H1 (cell line): Measurements from ENCODE around the gene EIF3J. TPM values are rescaled to one million over a fixed set of nuclear protein-coding genes. Genes with fewer than 3 reads are reported as not detected.

Experiments
- CTCF ChIA-PET: fragments of 300-600 bp; sonication (Branson Sonifier 250); formaldehyde crosslinking; loops from one replicate; lab custom pipeline; 2021; ENCODE audit not compliant: partially characterized antibody; lab: Charles Lee
- POLR2A ChIA-PET: fragments of 300-600 bp; sonication (Branson Sonifier 250); formaldehyde crosslinking; loops from one replicate; lab custom pipeline; 2021; ENCODE audit warnings: inconsistent platforms; ENCODE audit not compliant: partially characterized antibody; lab: Charles Lee
- DNase-seq, 2 experiments: peaks; one replicate each; pipeline versions ENCODE4 v3.0.0 to v3.0.0-alpha.2; 2010 to 2022; ENCODE audit warnings: low spot score in 2 of 2, low read depth in 1 of 2, mixed read lengths in 1 of 2
- FAIRE-seq: peaks from 2 replicates; lab custom pipeline; 2011; peaks lifted over from hg19 to GRCh38; lab: Jason Lieb, UNC
- H2AFZ ChIP-seq: 2 replicates; pipeline ENCODE4 v1.8.1; 2012; ENCODE audit warnings: low read length, inconsistent platforms
- H2AK5ac ChIP-seq: 2 replicates; pipeline ENCODE4 v1.6.1; 2013; ENCODE audit warnings: low read depth, low read length
- H2BK120ac ChIP-seq: replicated peaks from 2 replicates; pipeline ENCODE3; 2013; ENCODE audit warnings: low read depth, low read length, inconsistent platforms
- H2BK12ac ChIP-seq: 2 replicates; pipeline ENCODE4 v1.6.1; 2013; ENCODE audit warnings: low read depth, low read length
- H2BK15ac ChIP-seq: 2 replicates; pipeline ENCODE4 v1.6.1; 2013; ENCODE audit warnings: low read length
- H2BK20ac ChIP-seq: 2 replicates; pipeline ENCODE4 v1.6.1; 2013; ENCODE audit warnings: low read length
- H2BK5ac ChIP-seq: 2 replicates; pipeline ENCODE4 v1.6.1; 2013; ENCODE audit warnings: low read depth, low read length
- H3K14ac ChIP-seq: 2 replicates; pipeline ENCODE4 v1.6.1; 2013; ENCODE audit warnings: inconsistent platforms; ENCODE audit not compliant: insufficient read length
- H3K18ac ChIP-seq: 2 replicates; pipeline ENCODE4 v1.6.1; 2013; ENCODE audit warnings: low read length; ENCODE audit errors: extremely low read depth
- H3K23ac ChIP-seq: 2 replicates; pipeline ENCODE4 v1.6.1; 2013; ENCODE audit warnings: inconsistent platforms; ENCODE audit not compliant: insufficient read length
- H3K23me2 ChIP-seq: 2 replicates; pipeline ENCODE4 v1.6.1; 2013; ENCODE audit warnings: low read depth, low read length
- H3K27ac ChIP-seq: 2 replicates; pipeline ENCODE4 v1.6.1; 2011; ENCODE audit warnings: low read depth, low read length, inconsistent platforms
- H3K27me3 ChIP-seq, 4 experiments: replicated peaks in 1 of 4; 1 replicate in 1 of 4; 2 replicates in 3 of 4; pipeline versions ENCODE4 v1.6.1 to v1.8.1; 2011 to 2013; ENCODE audit warnings: low read length in 3 of 4, mild to moderate bottlenecking in 3 of 4, inconsistent platforms in 2 of 4, mixed read lengths in 2 of 4, moderate library complexity in 1 of 4; ENCODE audit not compliant: control insufficient read depth in 3 of 4, insufficient read depth in 3 of 4; ENCODE audit errors: extremely low read depth in 1 of 4
- H3K36me3 ChIP-seq, 4 experiments: 2 replicates each; pipeline versions ENCODE4 v1.6.1 to v1.8.1; 2011 to 2013; ENCODE audit warnings: mild to moderate bottlenecking in 4 of 4, low read length in 3 of 4, moderate library complexity in 2 of 4, control low read depth in 1 of 4, inconsistent platforms in 1 of 4; ENCODE audit not compliant: insufficient read depth in 4 of 4, control insufficient read depth in 2 of 4
- H3K4ac ChIP-seq: replicated peaks from 2 replicates; pipeline ENCODE3; 2013; ENCODE audit warnings: low read length, low read depth, mixed read lengths, inconsistent platforms; ENCODE audit not compliant: insufficient read length
- H3K4me1 ChIP-seq, 4 experiments: replicated peaks in 1 of 4; 1 replicate in 1 of 4; 2 replicates in 3 of 4; pipeline versions ENCODE4 v1.6.1 to v1.8.1; 2011 to 2013; ENCODE audit warnings: low read length in 3 of 4, inconsistent platforms in 2 of 4, mixed read lengths in 1 of 4; ENCODE audit not compliant: insufficient read depth in 4 of 4, control insufficient read depth in 3 of 4
- H3K4me2 ChIP-seq, 2 experiments: 2 replicates each; pipeline versions ENCODE4 v1.6.1 to v1.8.1; 2011 to 2013; ENCODE audit warnings: low read depth in 2 of 2, low read length in 2 of 2, control low read depth in 1 of 2, inconsistent platforms in 1 of 2, mild to moderate bottlenecking in 1 of 2; ENCODE audit not compliant: insufficient read depth in 1 of 2
- H3K4me3 ChIP-seq, 4 experiments: fragments of 200-600, 300-600 bp in 1 of 4; sonication (generic), shearing (Covaris generic), sonication (Bioruptor Twin) in 1 of 4; 2 replicates each; pipeline versions ENCODE4 v1.5.1 to v1.8.1; 2011 to 2016; ENCODE audit warnings: low read length in 4 of 4, low read depth in 3 of 4, control low read depth in 2 of 4, inconsistent platforms in 2 of 4, mild to moderate bottlenecking in 2 of 4, mixed read lengths in 1 of 4, moderate library complexity in 1 of 4; ENCODE audit not compliant: insufficient read depth in 2 of 4; ENCODE audit errors: extremely low read depth in 1 of 4
- H3K56ac ChIP-seq: replicated peaks from 2 replicates; pipeline ENCODE3; 2013; ENCODE audit warnings: low read depth, mild to moderate bottlenecking, mixed read lengths, low read length, inconsistent platforms; ENCODE audit not compliant: insufficient read length
- H3K79me1 ChIP-seq: 2 replicates; pipeline ENCODE4 v1.6.1; 2013; ENCODE audit warnings: low read depth, low read length, control low read depth
- H3K79me2 ChIP-seq, 2 experiments: 2 replicates each; pipeline versions ENCODE4 v1.6.1 to v1.8.1; 2012 to 2013; ENCODE audit warnings: low read length in 2 of 2, mild to moderate bottlenecking in 2 of 2, inconsistent platforms in 1 of 2; ENCODE audit not compliant: insufficient read depth in 2 of 2, control insufficient read depth in 1 of 2
- H3K9ac ChIP-seq, 4 experiments: replicated peaks in 1 of 4; 1 replicate in 1 of 4; 2 replicates in 3 of 4; pipeline versions ENCODE4 v1.6.1 to v1.8.1; 2011 to 2013; ENCODE audit warnings: low read depth in 3 of 4, low read length in 3 of 4, control low read depth in 2 of 4, mild to moderate bottlenecking in 2 of 4, moderate library complexity in 2 of 4, inconsistent platforms in 1 of 4; ENCODE audit errors: extremely low read depth in 1 of 4
- H3K9me3 ChIP-seq, 2 experiments: 2 replicates each; pipeline versions ENCODE4 v1.6.1 to v1.8.1; 2012 to 2013; ENCODE audit warnings: mild to moderate bottlenecking in 2 of 2, moderate library complexity in 2 of 2, control low read depth in 1 of 2, inconsistent platforms in 1 of 2, low read depth in 1 of 2, low read length in 1 of 2, mixed read lengths in 1 of 2; ENCODE audit not compliant: insufficient read depth in 2 of 2
- H4K20me1 ChIP-seq, 2 experiments: replicated peaks in 1 of 2; 2 replicates each; pipeline versions ENCODE3 to v1.8.1; 2011 to 2013; ENCODE audit warnings: inconsistent platforms in 2 of 2, low read length in 2 of 2, mild to moderate bottlenecking in 1 of 2; ENCODE audit not compliant: insufficient read depth in 2 of 2, control insufficient read depth in 1 of 2
- H4K5ac ChIP-seq: 2 replicates; pipeline ENCODE4 v1.6.1; 2013; ENCODE audit warnings: low read length, low read depth, mixed read lengths, inconsistent platforms; ENCODE audit not compliant: insufficient read length
- H4K8ac ChIP-seq: 2 replicates; pipeline ENCODE4 v1.8.0; 2013; ENCODE audit warnings: mild to moderate bottlenecking, moderate library complexity, low read length, inconsistent platforms; ENCODE audit not compliant: insufficient read depth; ENCODE audit errors: extremely low read depth
- H4K91ac ChIP-seq: replicated peaks from 2 replicates; pipeline ENCODE3; 2013; ENCODE audit warnings: low read length, mixed read lengths, inconsistent platforms; ENCODE audit not compliant: insufficient read length
- ASH2L ChIP-seq: fragments of 200-600, 300-600 bp; sonication (generic); IDR thresholded peaks from one replicate; pipeline ENCODE4 v1.7.1; 2017; ENCODE audit warnings: low read length
- CBX5 ChIP-seq: fragments of 300-800, 300-1000 bp; sonication (generic); IDR thresholded peaks from 2 replicates; pipeline ENCODE4 v1.7.1; 2016; ENCODE audit warnings: antibody characterized with exemption, low read length, low read depth
- CREB1 ChIP-seq: IDR thresholded peaks from 2 replicates; pipeline ENCODE4 v1.6.1; 2012; ENCODE audit warnings: inconsistent platforms
- EP300 ChIP-seq, 2 experiments: IDR thresholded peaks; 1 replicate in 1 of 2; 2 replicates in 1 of 2; pipeline ENCODE4 v1.6.1; 2011 to 2012; ENCODE audit warnings: low read depth in 2 of 2, low read length in 2 of 2, mild to moderate bottlenecking in 2 of 2, borderline replicate concordance in 1 of 2, inconsistent platforms in 1 of 2, moderate library complexity in 1 of 2
- GABPA ChIP-seq: IDR thresholded peaks from 2 replicates; pipeline ENCODE4 v1.6.1; 2011; ENCODE audit warnings: mild to moderate bottlenecking, low read length, moderate library complexity, borderline replicate concordance; ENCODE audit not compliant: insufficient read depth
- GTF2F1 ChIP-seq: IDR thresholded peaks from 2 replicates; pipeline ENCODE4 v1.6.1; 2012; ENCODE audit warnings: low read depth, low read length, improper control_type of control experiment, borderline replicate concordance
- KDM5A ChIP-seq: fragments of 200-600 bp; IDR thresholded peaks from 2 replicates; pipeline ENCODE4 v1.7.1; 2012; ENCODE audit warnings: mild to moderate bottlenecking, low read length, inconsistent platforms, mixed read lengths
- POLR2A ChIP-seq, 2 experiments: IDR thresholded peaks; 1 replicate in 1 of 2; 2 replicates in 1 of 2; pipeline ENCODE4 v1.6.1; 2011; ENCODE audit warnings: low read depth in 2 of 2, low read length in 2 of 2, mild to moderate bottlenecking in 2 of 2; ENCODE audit errors: control extremely low read depth in 1 of 2
- RFX5 ChIP-seq: IDR thresholded peaks from 2 replicates; pipeline ENCODE4 v1.6.1; 2011; ENCODE audit warnings: low read depth, low read length, improper control_type of control experiment, borderline replicate concordance
- SIX5 ChIP-seq: IDR thresholded peaks from 2 replicates; pipeline ENCODE4 v1.6.1; 2011; ENCODE audit warnings: mild to moderate bottlenecking, low read depth, low read length
- SP1 ChIP-seq: IDR thresholded peaks from 2 replicates; pipeline ENCODE4 v1.6.1; 2011; ENCODE audit warnings: low read depth, low read length
- TAF1 ChIP-seq: IDR thresholded peaks from 2 replicates; pipeline ENCODE4 v1.6.1; 2011; ENCODE audit warnings: mild to moderate bottlenecking, low read depth, low read length
- TAF7 ChIP-seq: optimal IDR thresholded peaks from 2 replicates; pipeline ENCODE3; 2011; ENCODE audit warnings: low read depth, mild to moderate bottlenecking, inconsistent platforms, low read length, moderate library complexity, borderline replicate concordance
- USF2 ChIP-seq: IDR thresholded peaks from 2 replicates; pipeline ENCODE4 v1.6.1; 2011; ENCODE audit warnings: low read length, improper control_type of control experiment
- YY1 ChIP-seq: IDR thresholded peaks from 2 replicates; pipeline ENCODE4 v1.6.1; 2011; ENCODE audit warnings: low read depth, mild to moderate bottlenecking, low read length
- WGBS, 2 experiments: shearing (Covaris generic) in 1 of 2; methylation state at CpG; one replicate each; pipeline versions ENCODE4 v1.1.6 to v1.1.7; 2013 to 2015; ENCODE audit warnings: low lambda C conversion rate in 2 of 2, mixed read lengths in 2 of 2, inconsistent platforms in 1 of 2, low coverage in 1 of 2, missing lambda C conversion rate in 1 of 2; ENCODE audit not compliant: insufficient replicate concordance in 2 of 2, insufficient coverage in 1 of 2, insufficient read length in 1 of 2; ENCODE audit errors: extremely low coverage in 1 of 2, missing lambda C conversion rate in 1 of 2; 5-methylcytosine and 5-hydroxymethylcytosine counted together
- polyA plus RNA-seq, 7 experiments: library from polyadenylated mRNA; depleted of rRNA in 3 of 7; stranded (reverse) in 5 of 7; unstranded in 2 of 7; fragments of >200 nt in 5 of 7; fragments of 200-250 nt in 2 of 7; gene quantifications; 1 replicate in 5 of 7; 2 replicates in 1 of 7; 4 replicates in 1 of 7; pipeline versions ENCODE4 v1.2.1 to v1.2.3, GENCODE V29; 2011 to 2013; ENCODE audit warnings: missing spikeins in 2 of 7, mixed read lengths in 2 of 7
- total RNA-seq: library from RNA; stranded (reverse); fragmentation: NEBNext Ultra II Directional; extraction: Animal tissue kit (Norgen Biotek cat#: 25700); gene quantifications from 2 replicates; pipeline ENCODE4 v1.2.1, GENCODE V29; 2021

Gene EIF3J
- total and polyA plus RNA-seq, 2 of the 8 experiments (the other 6 are each of a cell fraction or from before 2014, with no cell fraction given), result 26.8 to 119 TPM

- WGBS, 2 experiments, result 94% methylated on average over 1 of the region's 1 CpG; no CpG with 5 or more reads in 1 of the 2 experiments
- Histone ChIP-seq H3K79me2 (no peaks in the 10 kb centered on the region), H3K4me2 (no peak overlapping the region), H2BK5ac (no peak overlapping the region), H3K9ac (no peak overlapping the region), H4K20me1 (no peaks in the 10 kb centered on the region), H3K18ac (no peak overlapping the region), H3K79me1 (no peaks in the 10 kb centered on the region), H2BK12ac (no peak overlapping the region), H2AFZ (no peak overlapping the region), H2BK15ac (no peak overlapping the region), H3K36me3 (peaks cover 2 to 44% (median 21%) of the 10 kb centered on the region in 4 experiments; a peak in 7 of 8 replicates), H3K27me3 (no peaks in the 10 kb centered on the region), H3K23me2 (no peaks in the 10 kb centered on the region), H4K8ac (no peak overlapping the region; the same call in 1 of the 2 replicates), H2BK120ac (no peak overlapping the region), H2BK20ac (no peak overlapping the region), H3K4me3 (no peak overlapping the region), H2AK5ac (no peak overlapping the region), H3K56ac (no peak overlapping the region), H4K91ac (no peak overlapping the region), H3K9me3 (no peaks in the 10 kb centered on the region), H4K5ac (no peak overlapping the region), H3K23ac (no peak overlapping the region), H3K27ac (no peak overlapping the region), H3K4ac (no peak overlapping the region), H3K4me1 (no peaks in the 10 kb centered on the region), H3K14ac (no peak overlapping the region)
- ChIA-PET CTCF (no interaction called here), POLR2A (interaction anchor here (0.7 kb wide), 1 partner anchor 25 kb away, joined by 3 read pairs; no protein-coding TSS in a partner anchor)
- DNase-seq (no peak), FAIRE-seq (no peak)
- no peak for TF ChIP-seq GTF2F1
- TF ChIP-seq TAF7, result no peak
- TF ChIP-seq RFX5, result no peak
- TF ChIP-seq TAF1, result no peak
- TF ChIP-seq KDM5A, result no peak
- TF ChIP-seq SIX5, result no peak
- no peak for TF ChIP-seq CBX5
- TF ChIP-seq CREB1, result no peak
- no peak for TF ChIP-seq USF2
- TF ChIP-seq YY1, result no peak
- no peak for TF ChIP-seq POLR2A (IDR thresholded peaks at IDR 0.05; ENCODE audit: control extremely low read depth in 1 of 2, low read depth in 2 of 2, low read length in 2 of 2)
- no peak for TF ChIP-seq SP1
- no peak for TF ChIP-seq ASH2L
- no peak for TF ChIP-seq EP300 (IDR thresholded peaks at IDR 0.05; ENCODE audit: borderline replicate concordance in 1 of 2, low read depth in 2 of 2, low read length in 2 of 2)
- no peak for TF ChIP-seq GABPA
These were observed 11.9 kb upstream of the EIF3J start for GRCh38 chr15:44525018-44525417.
